Measurements from ENCODE around the gene EPS8. TPM values are rescaled to one million over a fixed set of nuclear protein-coding genes. Genes with fewer than 3 reads are reported as not detected.
A peak's percentile ranks its signal among the peaks of the same experiment; 100 is the strongest.

The EPS8 gene
- polyA plus RNA-seq, 1 of the 3 experiments (the other 2 are of a cell fraction), result 19.8 TPM

DNA sequence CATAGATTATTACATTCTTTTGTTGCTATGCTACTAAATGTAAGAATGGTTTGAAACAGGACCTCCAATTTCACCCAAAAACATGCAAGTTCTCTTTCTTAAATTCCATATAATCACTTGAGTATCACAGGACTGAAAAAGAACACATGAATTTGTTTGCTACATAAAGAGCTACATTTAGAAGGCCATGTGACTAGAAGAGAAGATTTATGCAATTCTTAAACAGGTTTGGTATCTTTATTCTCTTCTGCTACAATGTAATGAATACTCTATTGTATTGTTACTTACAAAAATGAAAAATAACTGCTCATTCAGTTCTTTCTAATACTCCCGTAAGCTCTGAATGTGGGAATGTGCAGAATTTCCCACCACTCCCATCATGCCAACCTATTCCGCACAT, 9.3 kb downstream of the EPS8 start:
- Histone ChIP-seq H2AFZ (ENCODE audit: low read depth) (no peak overlapping the region), H4K20me1 (ENCODE audit: insufficient read depth) (no peaks in the 10 kb centered on the region), H3K9me3 (no peaks in the 10 kb centered on the region), H3K9me2 (no peaks in the 10 kb centered on the region), H3K4me1 (ENCODE audit: control insufficient read depth in 1 of 2, insufficient read depth in 2 of 2, low read depth in 1 of 2, low read length in 1 of 2) (peaks cover 0 to 47% of the 10 kb centered on the region in 2 experiments; a peak in 2 of 4 replicates), H3K9ac (peak overlapping the region; percentile 2; the same call in 1 of the 2 replicates), H3K79me2 (ENCODE audit: insufficient read depth) (peaks cover 98% of the 10 kb centered on the region), H3F3A (replicated peaks; ENCODE audit: insufficient read depth) (peaks cover 29% of the 10 kb centered on the region), H3K4me3 (ENCODE audit: low read depth in 2 of 2, low read length in 1 of 2) (no peak overlapping the region), H3K4me2 (peak overlapping the region; percentile 53), H3K27me3 (ENCODE audit: insufficient read depth) (no peaks in the 10 kb centered on the region), H3K27ac (ENCODE audit: low read depth in 2 of 2, low read length in 1 of 2) (peak overlapping the region; percentile 16 to 87; a peak in 3 of 4 replicates), H3K36me3 (replicated peaks in 1 of 2; ENCODE audit: control insufficient read depth in 1 of 2, insufficient read depth in 2 of 2, low read length in 1 of 2) (peaks cover 0 to 6% of the 10 kb centered on the region in 2 experiments)
- no peak for TF ChIP-seq TEAD4 (IDR thresholded peaks at IDR 0.05; ENCODE audit: borderline replicate concordance, insufficient read depth)
- TF ChIP-seq RAD21 (IDR thresholded peaks at IDR 0.05; ENCODE audit: low read length), result no peak
- TF ChIP-seq GABPA (IDR thresholded peaks at IDR 0.05; ENCODE audit: low read depth), result no peak
- TF ChIP-seq, protein P1, sequence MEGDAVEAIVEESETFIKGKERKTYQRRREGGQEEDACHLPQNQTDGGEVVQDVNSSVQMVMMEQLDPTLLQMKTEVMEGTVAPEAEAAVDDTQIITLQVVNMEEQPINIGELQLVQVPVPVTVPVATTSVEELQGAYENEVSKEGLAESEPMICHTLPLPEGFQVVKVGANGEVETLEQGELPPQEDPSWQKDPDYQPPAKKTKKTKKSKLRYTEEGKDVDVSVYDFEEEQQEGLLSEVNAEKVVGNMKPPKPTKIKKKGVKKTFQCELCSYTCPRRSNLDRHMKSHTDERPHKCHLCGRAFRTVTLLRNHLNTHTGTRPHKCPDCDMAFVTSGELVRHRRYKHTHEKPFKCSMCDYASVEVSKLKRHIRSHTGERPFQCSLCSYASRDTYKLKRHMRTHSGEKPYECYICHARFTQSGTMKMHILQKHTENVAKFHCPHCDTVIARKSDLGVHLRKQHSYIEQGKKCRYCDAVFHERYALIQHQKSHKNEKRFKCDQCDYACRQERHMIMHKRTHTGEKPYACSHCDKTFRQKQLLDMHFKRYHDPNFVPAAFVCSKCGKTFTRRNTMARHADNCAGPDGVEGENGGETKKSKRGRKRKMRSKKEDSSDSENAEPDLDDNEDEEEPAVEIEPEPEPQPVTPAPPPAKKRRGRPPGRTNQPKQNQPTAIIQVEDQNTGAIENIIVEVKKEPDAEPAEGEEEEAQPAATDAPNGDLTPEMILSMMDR (IDR thresholded peaks at IDR 0.05), result no peak
- TF ChIP-seq, protein P2, sequence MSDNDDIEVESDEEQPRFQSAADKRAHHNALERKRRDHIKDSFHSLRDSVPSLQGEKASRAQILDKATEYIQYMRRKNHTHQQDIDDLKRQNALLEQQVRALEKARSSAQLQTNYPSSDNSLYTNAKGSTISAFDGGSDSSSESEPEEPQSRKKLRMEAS (IDR thresholded peaks at IDR 0.05; ENCODE audit: low read depth), result no peak
- TF ChIP-seq NFIC (IDR thresholded peaks at IDR 0.05; ENCODE audit: borderline replicate concordance), result no peak
- TF ChIP-seq, protein P3, sequence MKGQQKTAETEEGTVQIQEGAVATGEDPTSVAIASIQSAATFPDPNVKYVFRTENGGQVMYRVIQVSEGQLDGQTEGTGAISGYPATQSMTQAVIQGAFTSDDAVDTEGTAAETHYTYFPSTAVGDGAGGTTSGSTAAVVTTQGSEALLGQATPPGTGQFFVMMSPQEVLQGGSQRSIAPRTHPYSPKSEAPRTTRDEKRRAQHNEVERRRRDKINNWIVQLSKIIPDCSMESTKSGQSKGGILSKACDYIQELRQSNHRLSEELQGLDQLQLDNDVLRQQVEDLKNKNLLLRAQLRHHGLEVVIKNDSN (IDR thresholded peaks at IDR 0.05; ENCODE audit: borderline replicate concordance, low read depth), result no peak
- TF ChIP-seq, protein P4, sequence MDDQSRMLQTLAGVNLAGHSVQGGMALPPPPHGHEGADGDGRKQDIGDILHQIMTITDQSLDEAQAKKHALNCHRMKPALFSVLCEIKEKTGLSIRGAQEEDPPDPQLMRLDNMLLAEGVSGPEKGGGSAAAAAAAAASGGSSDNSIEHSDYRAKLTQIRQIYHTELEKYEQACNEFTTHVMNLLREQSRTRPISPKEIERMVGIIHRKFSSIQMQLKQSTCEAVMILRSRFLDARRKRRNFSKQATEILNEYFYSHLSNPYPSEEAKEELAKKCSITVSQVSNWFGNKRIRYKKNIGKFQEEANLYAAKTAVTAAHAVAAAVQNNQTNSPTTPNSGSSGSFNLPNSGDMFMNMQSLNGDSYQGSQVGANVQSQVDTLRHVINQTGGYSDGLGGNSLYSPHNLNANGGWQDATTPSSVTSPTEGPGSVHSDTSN (IDR thresholded peaks at IDR 0.05), result no peak
- no peak for TF ChIP-seq TCF12 (IDR thresholded peaks at IDR 0.05)
- no peak for TF ChIP-seq RXRA (IDR thresholded peaks at IDR 0.05; ENCODE audit: borderline replicate concordance, low read depth)
- no peak for TF ChIP-seq YY1 (IDR thresholded peaks at IDR 0.05; ENCODE audit: low read depth)
- no peak for TF ChIP-seq SMC3 (IDR thresholded peaks at IDR 0.05; ENCODE audit: low read depth, low read length)
- TF ChIP-seq FOXJ3 (CRISPR knock-in tag; IDR thresholded peaks at IDR 0.05), result no peak
- no peak for TF ChIP-seq NRF1 (IDR thresholded peaks at IDR 0.05; ENCODE audit: low read depth, low read length)
- TF ChIP-seq, protein P5, sequence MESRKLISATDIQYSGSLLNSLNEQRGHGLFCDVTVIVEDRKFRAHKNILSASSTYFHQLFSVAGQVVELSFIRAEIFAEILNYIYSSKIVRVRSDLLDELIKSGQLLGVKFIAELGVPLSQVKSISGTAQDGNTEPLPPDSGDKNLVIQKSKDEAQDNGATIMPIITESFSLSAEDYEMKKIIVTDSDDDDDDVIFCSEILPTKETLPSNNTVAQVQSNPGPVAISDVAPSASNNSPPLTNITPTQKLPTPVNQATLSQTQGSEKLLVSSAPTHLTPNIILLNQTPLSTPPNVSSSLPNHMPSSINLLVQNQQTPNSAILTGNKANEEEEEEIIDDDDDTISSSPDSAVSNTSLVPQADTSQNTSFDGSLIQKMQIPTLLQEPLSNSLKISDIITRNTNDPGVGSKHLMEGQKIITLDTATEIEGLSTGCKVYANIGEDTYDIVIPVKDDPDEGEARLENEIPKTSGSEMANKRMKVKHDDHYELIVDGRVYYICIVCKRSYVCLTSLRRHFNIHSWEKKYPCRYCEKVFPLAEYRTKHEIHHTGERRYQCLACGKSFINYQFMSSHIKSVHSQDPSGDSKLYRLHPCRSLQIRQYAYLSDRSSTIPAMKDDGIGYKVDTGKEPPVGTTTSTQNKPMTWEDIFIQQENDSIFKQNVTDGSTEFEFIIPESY (IDR thresholded peaks at IDR 0.05; ENCODE audit: borderline replicate concordance, low read depth), result no peak
- no peak for TF ChIP-seq EZH2phosphoT487 (IDR thresholded peaks at IDR 0.05; ENCODE audit: borderline replicate concordance, low read depth)
- no peak for TF ChIP-seq RFX5 (IDR thresholded peaks at IDR 0.05; ENCODE audit: low read length)
- no peak for TF ChIP-seq SIN3A (IDR thresholded peaks at IDR 0.05; ENCODE audit: borderline replicate concordance, low read depth, low read length)
- TF ChIP-seq, protein P6, sequence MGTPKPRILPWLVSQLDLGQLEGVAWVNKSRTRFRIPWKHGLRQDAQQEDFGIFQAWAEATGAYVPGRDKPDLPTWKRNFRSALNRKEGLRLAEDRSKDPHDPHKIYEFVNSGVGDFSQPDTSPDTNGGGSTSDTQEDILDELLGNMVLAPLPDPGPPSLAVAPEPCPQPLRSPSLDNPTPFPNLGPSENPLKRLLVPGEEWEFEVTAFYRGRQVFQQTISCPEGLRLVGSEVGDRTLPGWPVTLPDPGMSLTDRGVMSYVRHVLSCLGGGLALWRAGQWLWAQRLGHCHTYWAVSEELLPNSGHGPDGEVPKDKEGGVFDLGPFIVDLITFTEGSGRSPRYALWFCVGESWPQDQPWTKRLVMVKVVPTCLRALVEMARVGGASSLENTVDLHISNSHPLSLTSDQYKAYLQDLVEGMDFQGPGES (IDR thresholded peaks at IDR 0.05; ENCODE audit: low read depth, low read length), result no peak
- TF ChIP-seq, protein P7, sequence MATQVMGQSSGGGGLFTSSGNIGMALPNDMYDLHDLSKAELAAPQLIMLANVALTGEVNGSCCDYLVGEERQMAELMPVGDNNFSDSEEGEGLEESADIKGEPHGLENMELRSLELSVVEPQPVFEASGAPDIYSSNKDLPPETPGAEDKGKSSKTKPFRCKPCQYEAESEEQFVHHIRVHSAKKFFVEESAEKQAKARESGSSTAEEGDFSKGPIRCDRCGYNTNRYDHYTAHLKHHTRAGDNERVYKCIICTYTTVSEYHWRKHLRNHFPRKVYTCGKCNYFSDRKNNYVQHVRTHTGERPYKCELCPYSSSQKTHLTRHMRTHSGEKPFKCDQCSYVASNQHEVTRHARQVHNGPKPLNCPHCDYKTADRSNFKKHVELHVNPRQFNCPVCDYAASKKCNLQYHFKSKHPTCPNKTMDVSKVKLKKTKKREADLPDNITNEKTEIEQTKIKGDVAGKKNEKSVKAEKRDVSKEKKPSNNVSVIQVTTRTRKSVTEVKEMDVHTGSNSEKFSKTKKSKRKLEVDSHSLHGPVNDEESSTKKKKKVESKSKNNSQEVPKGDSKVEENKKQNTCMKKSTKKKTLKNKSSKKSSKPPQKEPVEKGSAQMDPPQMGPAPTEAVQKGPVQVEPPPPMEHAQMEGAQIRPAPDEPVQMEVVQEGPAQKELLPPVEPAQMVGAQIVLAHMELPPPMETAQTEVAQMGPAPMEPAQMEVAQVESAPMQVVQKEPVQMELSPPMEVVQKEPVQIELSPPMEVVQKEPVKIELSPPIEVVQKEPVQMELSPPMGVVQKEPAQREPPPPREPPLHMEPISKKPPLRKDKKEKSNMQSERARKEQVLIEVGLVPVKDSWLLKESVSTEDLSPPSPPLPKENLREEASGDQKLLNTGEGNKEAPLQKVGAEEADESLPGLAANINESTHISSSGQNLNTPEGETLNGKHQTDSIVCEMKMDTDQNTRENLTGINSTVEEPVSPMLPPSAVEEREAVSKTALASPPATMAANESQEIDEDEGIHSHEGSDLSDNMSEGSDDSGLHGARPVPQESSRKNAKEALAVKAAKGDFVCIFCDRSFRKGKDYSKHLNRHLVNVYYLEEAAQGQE (IDR thresholded peaks at IDR 0.05; ENCODE audit: low read depth, low read length), result no peak
- ChIA-PET POLR2A (no interaction called here), CTCF (interaction anchor here (1.5 to 1.7 kb wide), 3 partner anchors 7 to 195 kb away, joined by 3 read pairs; no protein-coding TSS in a partner anchor)
- no peak for DNase-seq
- WGBS (ENCODE audit: low lambda C conversion rate), result 48% methylated on average over 2 of the region's 2 CpGs

Data from SK-N-SH (cell line).